ENCODE results near the gene UNC80.
"Not testable (repeated sequence)": the region's sequence is repeated elsewhere in the genome, so short reads cannot be mapped to it uniquely, and the experiment has no call there.

UNC80 gene

DNA sequence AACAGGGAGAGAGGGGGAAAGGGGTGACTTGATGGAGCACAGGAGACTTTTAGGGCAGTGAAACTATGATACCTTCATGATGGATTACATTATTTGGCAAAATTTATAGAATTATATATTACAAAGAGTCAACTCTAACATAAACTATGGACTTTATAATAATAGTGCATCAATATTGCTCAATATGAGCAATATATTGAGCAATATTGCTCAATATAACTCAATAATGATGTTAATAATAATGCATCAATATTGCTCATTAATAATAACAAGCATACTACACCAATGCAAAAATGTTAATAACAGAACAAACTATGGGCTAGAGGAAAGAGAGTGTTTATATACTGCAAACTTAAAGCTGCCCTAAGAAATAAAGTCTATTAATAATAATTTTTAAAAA lies 3.1 kb upstream of the UNC80 start:
- Histone ChIP-seq H3K4me3 (ENCODE audit: low read length) (no peak overlapping the region), H3K4me1 (ENCODE audit: control insufficient read depth, insufficient read depth, low read length) (peaks cover 2% of the 10 kb centered on the region), H3K27me3 (replicated peaks; ENCODE audit: control insufficient read depth, insufficient read depth, low read length) (peaks cover 5% of the 10 kb centered on the region), H3K9me3 (ENCODE audit: control insufficient read depth, low read length) (no peaks in the 10 kb centered on the region), H3K9ac (ENCODE audit: low read length) (no peak overlapping the region), H3K36me3 (ENCODE audit: control insufficient read depth, insufficient read depth, low read length, severe bottlenecking) (no peaks in the 10 kb centered on the region)
- DNase-seq (ENCODE audit: low read depth), result no peak

DNA sequence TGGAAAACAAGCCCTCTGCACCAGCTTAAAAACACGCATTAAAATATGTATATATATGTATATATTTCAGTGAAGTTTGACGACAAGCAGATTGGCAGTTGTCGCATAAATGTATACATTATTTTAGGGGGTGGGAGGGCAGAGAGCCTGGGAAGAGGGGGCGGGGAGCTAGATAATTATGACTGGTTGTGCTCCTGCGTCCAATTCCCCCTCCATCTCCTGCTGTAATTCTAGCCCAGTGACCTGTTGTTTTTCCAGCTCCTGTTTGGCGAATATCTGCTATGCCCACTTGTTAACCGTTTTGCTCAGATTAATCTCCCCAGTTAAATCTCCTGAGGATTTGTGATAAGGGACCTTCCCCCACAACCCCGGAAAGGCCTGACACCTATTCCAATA lies 656 bp downstream of the UNC80 start:
- no peak for DNase-seq (ENCODE audit: low read depth)
- Histone ChIP-seq H3K36me3 (ENCODE audit: control insufficient read depth, insufficient read depth, low read length, severe bottlenecking) (no peaks in the 10 kb centered on the region), H3K9ac (ENCODE audit: low read length) (no peak overlapping the region), H3K4me1 (ENCODE audit: control insufficient read depth, insufficient read depth, low read length) (peaks cover 2% of the 10 kb centered on the region), H3K9me3 (ENCODE audit: control insufficient read depth, low read length) (no peaks in the 10 kb centered on the region), H3K27me3 (replicated peaks; ENCODE audit: control insufficient read depth, insufficient read depth, low read length) (peaks cover 5% of the 10 kb centered on the region), H3K4me3 (ENCODE audit: low read length) (no peak overlapping the region)

DNA sequence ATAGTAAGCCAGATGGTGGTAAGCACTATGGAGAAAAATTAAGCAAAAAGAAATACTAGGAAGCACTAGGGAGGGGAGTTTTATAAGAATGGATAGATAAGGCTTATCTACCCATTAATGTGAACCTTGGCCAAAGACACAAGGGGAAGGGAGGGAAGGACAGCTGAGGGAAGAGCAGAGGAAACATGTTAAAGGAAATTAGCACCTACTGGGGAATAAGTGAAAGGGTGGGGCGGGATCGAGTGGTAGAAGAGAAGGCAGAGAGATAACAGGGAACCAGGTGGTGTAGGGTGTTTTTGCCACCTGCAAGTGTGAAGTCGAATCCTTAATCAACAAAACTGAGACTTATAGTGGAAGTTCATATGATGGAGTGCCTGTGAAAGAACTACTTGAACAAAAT lies 1.7 kb downstream of the UNC80 start:
- Histone ChIP-seq H3K4me3 (ENCODE audit: low read length) (no peak overlapping the region), H3K4me1 (ENCODE audit: control insufficient read depth, insufficient read depth, low read length) (peaks cover 2% of the 10 kb centered on the region), H3K27me3 (replicated peaks; ENCODE audit: control insufficient read depth, insufficient read depth, low read length) (peaks cover 5% of the 10 kb centered on the region), H3K9me3 (ENCODE audit: control insufficient read depth, low read length) (no peaks in the 10 kb centered on the region), H3K36me3 (ENCODE audit: control insufficient read depth, insufficient read depth, low read length, severe bottlenecking) (no peaks in the 10 kb centered on the region), H3K9ac (ENCODE audit: low read length) (no peak overlapping the region)
- no peak for DNase-seq (ENCODE audit: low read depth)

DNA sequence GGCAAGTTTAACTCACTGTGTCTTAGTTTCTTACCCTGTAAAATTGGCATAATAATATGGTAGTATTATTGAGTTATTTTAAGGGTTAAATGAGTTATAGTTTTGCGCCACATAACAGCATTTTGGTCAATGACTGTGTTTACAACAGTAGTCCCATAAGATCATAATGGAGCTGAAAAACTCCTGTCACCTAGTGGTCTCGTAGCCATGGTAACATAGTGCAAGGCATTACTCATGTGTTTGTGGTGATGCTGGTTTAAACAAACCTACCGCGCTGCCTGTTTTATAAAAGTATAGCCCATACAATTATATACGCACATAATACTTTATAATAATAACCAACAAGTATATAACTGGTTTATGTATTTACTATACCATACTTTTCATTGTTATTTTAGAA lies 15.8 kb downstream of the UNC80 start:
- no peak for DNase-seq (ENCODE audit: low read depth)
- Histone ChIP-seq H3K27me3 (replicated peaks; ENCODE audit: control insufficient read depth, insufficient read depth, low read length) (no peaks in the 10 kb centered on the region), H3K4me3 (ENCODE audit: low read length) (no peak overlapping the region), H3K4me1 (ENCODE audit: control insufficient read depth, insufficient read depth, low read length) (no peaks in the 10 kb centered on the region), H3K36me3 (ENCODE audit: control insufficient read depth, insufficient read depth, low read length, severe bottlenecking) (no peaks in the 10 kb centered on the region), H3K9ac (ENCODE audit: low read length) (no peak overlapping the region), H3K9me3 (ENCODE audit: control insufficient read depth, low read length) (no peaks in the 10 kb centered on the region)

DNA sequence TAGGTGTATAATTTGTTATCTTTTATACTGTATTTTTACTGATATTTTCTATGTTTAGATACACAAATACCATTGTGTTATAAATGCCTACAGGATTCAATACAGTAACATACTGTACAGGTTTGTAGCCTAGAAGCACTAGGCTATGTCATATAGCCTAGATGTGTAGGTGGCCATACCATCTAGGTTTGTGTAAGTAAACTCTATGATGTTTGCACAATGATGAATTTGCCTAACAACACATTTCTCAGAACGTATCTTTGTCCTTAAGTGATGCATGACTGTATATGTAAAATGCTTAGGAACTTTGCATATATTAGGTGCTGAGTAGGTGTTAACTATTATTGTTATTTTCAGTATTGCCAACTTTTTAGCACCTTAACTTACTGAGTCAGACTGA lies 17.3 kb downstream of the UNC80 start:
- Histone ChIP-seq H3K9ac (ENCODE audit: low read length) (no peak overlapping the region), H3K36me3 (ENCODE audit: control insufficient read depth, insufficient read depth, low read length, severe bottlenecking) (no peaks in the 10 kb centered on the region), H3K9me3 (ENCODE audit: control insufficient read depth, low read length) (no peaks in the 10 kb centered on the region), H3K4me1 (ENCODE audit: control insufficient read depth, insufficient read depth, low read length) (no peaks in the 10 kb centered on the region), H3K27me3 (replicated peaks; ENCODE audit: control insufficient read depth, insufficient read depth, low read length) (no peaks in the 10 kb centered on the region), H3K4me3 (ENCODE audit: low read length) (no peak overlapping the region)
- DNase-seq (ENCODE audit: low read depth), result no peak

DNA sequence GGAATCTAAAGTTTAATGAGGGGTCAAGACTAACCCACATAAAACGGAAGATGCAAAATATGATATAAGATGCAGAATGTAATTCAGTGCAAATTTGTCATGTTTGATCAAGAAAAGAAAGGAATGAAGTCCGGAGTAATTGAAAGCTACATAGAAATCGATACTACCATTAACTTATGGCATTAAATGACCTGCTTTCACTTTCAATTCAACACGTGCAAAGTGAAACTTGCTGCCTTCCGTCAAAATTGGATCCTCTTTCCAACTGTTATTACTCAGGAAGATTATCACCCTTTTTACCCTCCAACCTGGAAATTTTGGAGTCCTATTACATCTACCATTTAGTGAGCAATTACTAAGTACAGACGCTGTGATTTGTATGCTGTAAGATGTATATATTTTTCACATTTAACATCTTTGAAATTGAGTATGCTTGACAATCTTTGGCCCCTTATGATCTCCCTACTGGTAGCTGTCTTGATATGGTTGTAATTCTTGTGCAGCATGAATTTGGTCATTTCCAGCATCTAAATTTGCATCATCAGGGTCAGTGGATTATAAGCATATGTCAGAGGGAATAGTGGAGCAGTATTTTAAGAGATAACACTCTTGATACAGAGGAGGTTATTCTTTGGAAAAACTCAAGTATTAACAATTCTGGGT lies 18.6 kb downstream of the UNC80 start:
- H3K9me3 ChIP-seq (ENCODE audit: control insufficient read depth, low read length), result no peaks in the 10 kb centered on the region
- peak overlapping the region; percentile 29 for H3K4me3 ChIP-seq (ENCODE audit: low read length)
- no peak overlapping the region for H3K9ac ChIP-seq (ENCODE audit: low read length)
- H3K27me3 ChIP-seq (replicated peaks; ENCODE audit: control insufficient read depth, insufficient read depth, low read length), result no peaks in the 10 kb centered on the region
- peak; percentile 24 for DNase-seq (ENCODE audit: low read depth)
- H3K36me3 ChIP-seq (ENCODE audit: control insufficient read depth, insufficient read depth, low read length, severe bottlenecking), result no peaks in the 10 kb centered on the region
- no peaks in the 10 kb centered on the region for H3K4me1 ChIP-seq (ENCODE audit: control insufficient read depth, insufficient read depth, low read length)

DNA sequence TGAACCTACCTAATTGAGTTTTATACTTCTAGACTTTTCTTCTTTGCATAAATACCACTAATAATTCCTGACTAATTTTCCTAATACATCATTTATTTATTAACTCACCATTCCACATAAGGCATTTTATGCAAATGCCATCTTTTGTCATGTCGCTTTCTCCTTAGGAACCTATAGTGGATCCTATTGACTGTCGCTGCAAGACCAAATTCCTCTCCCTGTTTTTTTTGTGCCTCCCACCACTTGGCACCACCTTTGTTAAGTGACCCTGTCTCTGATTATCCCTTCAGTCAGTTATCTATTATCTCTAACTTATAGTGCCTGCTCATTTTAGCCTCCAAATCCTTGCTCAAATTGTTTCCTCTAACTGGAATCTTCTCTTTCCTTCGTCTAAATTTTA lies 19.5 kb downstream of the UNC80 start:
- Histone ChIP-seq H3K9ac (ENCODE audit: low read length) (no peak overlapping the region), H3K27me3 (replicated peaks; ENCODE audit: control insufficient read depth, insufficient read depth, low read length) (no peaks in the 10 kb centered on the region), H3K36me3 (ENCODE audit: control insufficient read depth, insufficient read depth, low read length, severe bottlenecking) (no peaks in the 10 kb centered on the region), H3K9me3 (ENCODE audit: control insufficient read depth, low read length) (no peaks in the 10 kb centered on the region), H3K4me3 (ENCODE audit: low read length) (no peak overlapping the region), H3K4me1 (ENCODE audit: control insufficient read depth, insufficient read depth, low read length) (no peaks in the 10 kb centered on the region)
- DNase-seq (ENCODE audit: low read depth), result no peak

DNA sequence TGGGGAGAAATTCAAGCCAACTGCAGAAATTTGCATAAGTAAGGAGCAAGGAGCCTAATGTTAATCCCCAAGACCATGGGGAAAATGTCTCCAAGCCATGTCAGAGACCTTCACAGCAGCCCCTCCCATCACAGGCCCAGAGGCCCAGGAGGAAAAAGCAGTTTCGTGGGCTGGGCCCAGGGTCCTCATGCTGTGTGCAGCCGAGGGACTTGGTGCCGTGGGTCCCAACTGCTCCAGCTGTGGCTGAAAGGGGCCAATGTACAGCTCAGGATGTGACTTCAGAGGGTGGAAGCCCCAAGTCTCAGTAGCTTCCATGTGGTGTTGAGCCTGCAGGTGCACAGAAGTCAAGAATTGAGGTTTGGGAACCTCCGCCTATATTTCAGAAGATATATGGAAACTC lies 23.8 kb downstream of the UNC80 start:
- not testable (repeated sequence) for H3K4me3 ChIP-seq (ENCODE audit: low read length); H3K9ac ChIP-seq (ENCODE audit: low read length); DNase-seq (ENCODE audit: low read depth); H3K9me3 ChIP-seq (ENCODE audit: control insufficient read depth, low read length); H3K36me3 ChIP-seq (ENCODE audit: control insufficient read depth, insufficient read depth, low read length, severe bottlenecking); H3K27me3 ChIP-seq (replicated peaks; ENCODE audit: control insufficient read depth, insufficient read depth, low read length); H3K4me1 ChIP-seq (ENCODE audit: control insufficient read depth, insufficient read depth, low read length)

DNA sequence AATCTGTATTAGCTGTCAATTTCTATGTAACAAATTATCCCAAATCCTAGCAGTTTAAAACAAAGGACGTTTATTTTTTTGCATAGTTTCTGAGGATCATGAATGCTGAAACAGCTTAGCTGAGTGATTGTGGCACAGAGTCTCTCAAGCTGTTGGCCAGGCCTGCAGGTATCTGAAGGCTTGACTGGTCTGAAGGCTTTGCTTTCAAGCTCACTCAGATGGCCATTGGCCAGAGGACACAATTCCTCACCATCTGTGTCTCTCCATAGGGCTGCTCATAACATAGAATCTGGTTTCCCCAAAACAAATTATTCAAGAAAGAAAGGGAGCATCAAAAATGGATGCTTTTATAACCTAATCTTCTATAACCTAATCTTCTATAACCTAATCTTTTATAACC lies 33.7 kb downstream of the UNC80 start:
- no peaks in the 10 kb centered on the region for H3K9me3 ChIP-seq (ENCODE audit: control insufficient read depth, low read length)
- no peaks in the 10 kb centered on the region for H3K4me1 ChIP-seq (ENCODE audit: control insufficient read depth, insufficient read depth, low read length)
- no peak for DNase-seq (ENCODE audit: low read depth)
- H3K4me3 ChIP-seq (ENCODE audit: low read length), result no peak overlapping the region
- no peaks in the 10 kb centered on the region for H3K36me3 ChIP-seq (ENCODE audit: control insufficient read depth, insufficient read depth, low read length, severe bottlenecking)
- no peaks in the 10 kb centered on the region for H3K27me3 ChIP-seq (replicated peaks; ENCODE audit: control insufficient read depth, insufficient read depth, low read length)
- H3K9ac ChIP-seq (ENCODE audit: low read length), result no peak overlapping the region

DNA sequence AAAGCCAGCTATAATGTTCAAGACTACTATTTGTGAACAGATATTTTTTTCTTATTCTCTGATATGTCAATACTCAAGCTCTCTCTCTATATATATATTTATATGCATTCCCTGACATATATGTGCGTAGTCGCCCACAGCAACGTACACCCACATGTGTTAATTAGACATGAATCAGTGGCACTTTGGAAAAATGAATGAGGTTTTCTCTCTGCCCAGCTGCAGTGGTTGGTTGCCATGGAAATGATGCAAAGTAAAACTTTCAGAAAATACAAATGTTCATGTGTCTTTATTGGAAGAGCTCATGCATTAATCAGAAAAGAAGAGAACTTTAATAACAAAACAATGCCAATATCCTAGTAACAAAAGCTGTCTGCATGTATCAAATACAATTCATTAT lies 34.7 kb downstream of the UNC80 start:
- no peak for DNase-seq (ENCODE audit: low read depth)
- H3K9ac ChIP-seq (ENCODE audit: low read length), result no peak overlapping the region
- H3K36me3 ChIP-seq (ENCODE audit: control insufficient read depth, insufficient read depth, low read length, severe bottlenecking), result no peaks in the 10 kb centered on the region
- no peaks in the 10 kb centered on the region for H3K4me1 ChIP-seq (ENCODE audit: control insufficient read depth, insufficient read depth, low read length)
- no peaks in the 10 kb centered on the region for H3K9me3 ChIP-seq (ENCODE audit: control insufficient read depth, low read length)
- no peaks in the 10 kb centered on the region for H3K27me3 ChIP-seq (replicated peaks; ENCODE audit: control insufficient read depth, insufficient read depth, low read length)
- no peak overlapping the region for H3K4me3 ChIP-seq (ENCODE audit: low read length)

DNA sequence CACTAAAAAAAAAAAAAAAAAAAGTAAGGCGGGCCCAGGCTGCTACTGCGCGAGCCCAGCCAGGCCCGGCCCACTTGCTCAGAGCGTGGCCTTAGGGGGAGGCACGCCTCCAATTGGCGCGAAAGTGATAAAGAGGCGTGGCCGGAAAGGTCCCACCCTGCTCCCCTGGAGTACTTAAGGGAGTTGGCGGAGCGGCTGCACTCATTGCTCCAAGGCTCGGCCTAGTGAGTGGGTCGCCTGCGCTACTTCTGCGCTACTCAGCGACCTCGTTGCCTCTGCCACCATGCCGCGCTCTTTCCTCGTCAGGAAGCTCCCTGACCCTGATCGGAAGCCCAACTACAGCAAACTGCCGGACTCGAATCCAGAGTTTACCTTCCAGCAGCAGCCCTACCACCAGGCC lies 36.9 kb downstream of the UNC80 start:
- Histone ChIP-seq H3K27me3 (replicated peaks; ENCODE audit: control insufficient read depth, insufficient read depth, low read length) (no peaks in the 10 kb centered on the region), H3K4me1 (ENCODE audit: control insufficient read depth, insufficient read depth, low read length) (no peaks in the 10 kb centered on the region), H3K4me3 (ENCODE audit: low read length) (no peak overlapping the region), H3K9me3 (ENCODE audit: control insufficient read depth, low read length) (no peaks in the 10 kb centered on the region), H3K9ac (ENCODE audit: low read length) (no peak overlapping the region), H3K36me3 (ENCODE audit: control insufficient read depth, insufficient read depth, low read length, severe bottlenecking) (no peaks in the 10 kb centered on the region)
- DNase-seq (ENCODE audit: low read depth), result no peak

DNA sequence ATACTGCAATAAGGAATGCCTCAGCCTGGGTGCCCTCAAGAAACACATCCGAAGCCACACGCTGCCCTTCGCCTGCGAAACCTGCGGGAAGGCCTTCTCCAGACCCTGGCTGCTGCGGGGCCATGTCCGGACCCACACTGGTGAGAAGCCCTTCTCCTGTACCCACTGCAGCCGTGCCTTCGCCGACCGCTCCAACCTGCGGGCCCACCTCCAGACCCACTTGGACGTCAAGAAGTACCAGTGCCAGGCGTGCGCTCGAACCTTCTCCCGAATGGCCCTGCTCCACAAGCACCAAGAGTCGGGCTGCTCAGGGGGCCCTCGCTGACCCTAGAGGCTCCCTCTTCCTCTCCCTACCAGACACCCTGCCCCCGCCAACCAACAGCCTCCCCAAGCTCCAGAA lies 37.6 kb downstream of the UNC80 start:
- no peak for DNase-seq (ENCODE audit: low read depth)
- no peak overlapping the region for H3K4me3 ChIP-seq (ENCODE audit: low read length)
- H3K4me1 ChIP-seq (ENCODE audit: control insufficient read depth, insufficient read depth, low read length), result no peaks in the 10 kb centered on the region
- H3K9me3 ChIP-seq (ENCODE audit: control insufficient read depth, low read length), result no peaks in the 10 kb centered on the region
- H3K9ac ChIP-seq (ENCODE audit: low read length), result no peak overlapping the region
- H3K27me3 ChIP-seq (replicated peaks; ENCODE audit: control insufficient read depth, insufficient read depth, low read length), result no peaks in the 10 kb centered on the region
- no peaks in the 10 kb centered on the region for H3K36me3 ChIP-seq (ENCODE audit: control insufficient read depth, insufficient read depth, low read length, severe bottlenecking)
